Tibial nerve (tissue), 4 donors: ENCODE results near the gene HOXB4. TPM values are rescaled to one million over a fixed set of nuclear protein-coding genes. Genes with fewer than 3 reads are reported as not detected.

Experiments used
- DNase-seq, 2 donors: peaks; one replicate each; pipeline ENCODE4 v3.0.0-alpha.2; 2019; ENCODE audit warnings: low spot score in 2 of 2
- H3K27ac ChIP-seq, 4 donors: fragments of 200-600 bp; sonication (generic) in 3 of 4; one replicate each; pipeline ENCODE4 v1.5.1; 2017 to 2019; ENCODE audit warnings: mild to moderate bottlenecking in 1 of 4
- H3K27me3 ChIP-seq, 2 donors: fragments of 200-600 bp; sonication (generic) in 1 of 2; one replicate each; pipeline versions ENCODE4 v1.5.1 to v1.6.0; 2017 to 2019
- H3K36me3 ChIP-seq, 3 donors: fragments of 200-600 bp; sonication (generic); one replicate each; pipeline ENCODE4 v1.5.1; 2018 to 2019
- H3K4me1 ChIP-seq, 4 donors: fragments of 200-600 bp; sonication (generic) in 3 of 4; one replicate each; pipeline ENCODE4 v1.5.1; 2017 to 2019
- H3K4me3 ChIP-seq, 4 donors: fragments of 200-600 bp; sonication (generic) in 3 of 4; one replicate each; pipeline ENCODE4 v1.5.1; 2017 to 2019; ENCODE audit warnings: mild to moderate bottlenecking in 1 of 4, moderate library complexity in 1 of 4
- H3K9me3 ChIP-seq, 4 donors: fragments of 200-600 bp; sonication (generic) in 3 of 4; one replicate each; pipeline ENCODE4 v1.5.1; 2017 to 2019
- EP300 ChIP-seq, 2 donors: sonication (generic); formaldehyde crosslinking; IDR thresholded peaks; one replicate each; pipeline ENCODE4 v1.6.1; 2017; ENCODE audit warnings: antibody characterized with exemption in 2 of 2, mild to moderate bottlenecking in 1 of 2
- POLR2A ChIP-seq, 2 donors: fragments of 450-650 bp; IDR thresholded peaks; one replicate each; pipeline ENCODE4 v1.6.1; 2017; ENCODE audit warnings: antibody characterized with exemption in 2 of 2, mild to moderate bottlenecking in 2 of 2, moderate library complexity in 2 of 2
- WGBS, 2 donors: methylation state at CpG; one replicate each; pipeline ENCODE4 v1.1.5; 2018; 5-methylcytosine and 5-hydroxymethylcytosine counted together
- total RNA-seq, 4 donors: library from RNA; depleted of rRNA; stranded (reverse); fragments of >200 nt; gene quantifications; one replicate each; pipeline ENCODE4 v1.1.0, GENCODE V29; 2016
- TF ChIP-seq, protein P1 (sequence below), 5 experiments: fragments of 200-600 bp in 3 of 5; fragments of 450-650 bp in 2 of 5; sonication (generic) in 3 of 5; IDR thresholded peaks; one replicate each; pipeline ENCODE4 v1.5.1; 2016 to 2019; ENCODE audit warnings: antibody characterized with exemption in 5 of 5, mild to moderate bottlenecking in 3 of 5, moderate library complexity in 2 of 5

Gene HOXB4
- total RNA-seq, 4 donors from 2014 or later: 1.2 to 3.5 (median 2.0) TPM

DNA sequence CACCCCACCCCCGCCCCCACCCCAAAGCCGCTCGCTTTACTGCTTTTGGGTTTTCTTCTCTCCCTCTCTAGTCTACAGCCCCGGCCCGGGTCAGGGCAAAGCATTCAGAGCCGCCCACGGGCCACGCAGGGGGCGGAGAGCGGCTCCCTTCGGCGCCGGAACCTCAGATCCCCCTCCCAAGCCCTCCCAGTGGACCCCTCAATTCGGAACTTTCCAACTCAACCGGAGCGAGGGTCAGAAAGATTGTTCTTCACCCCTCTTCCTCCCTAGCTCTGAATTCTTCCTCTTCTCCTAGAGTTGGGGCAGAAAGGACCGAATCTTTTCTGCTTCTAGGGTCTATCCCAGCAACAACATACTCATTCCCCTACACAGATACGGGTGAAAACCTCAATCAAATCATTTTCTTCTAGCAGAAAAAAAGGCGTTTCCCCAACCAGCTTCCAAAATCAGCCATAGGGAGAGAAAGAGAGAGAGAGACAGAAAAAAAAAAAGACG is 34.2 kb downstream of the HOXB4 start:
- no peaks in the 10 kb centered on the region for H3K9me3 ChIP-seq

DNA sequence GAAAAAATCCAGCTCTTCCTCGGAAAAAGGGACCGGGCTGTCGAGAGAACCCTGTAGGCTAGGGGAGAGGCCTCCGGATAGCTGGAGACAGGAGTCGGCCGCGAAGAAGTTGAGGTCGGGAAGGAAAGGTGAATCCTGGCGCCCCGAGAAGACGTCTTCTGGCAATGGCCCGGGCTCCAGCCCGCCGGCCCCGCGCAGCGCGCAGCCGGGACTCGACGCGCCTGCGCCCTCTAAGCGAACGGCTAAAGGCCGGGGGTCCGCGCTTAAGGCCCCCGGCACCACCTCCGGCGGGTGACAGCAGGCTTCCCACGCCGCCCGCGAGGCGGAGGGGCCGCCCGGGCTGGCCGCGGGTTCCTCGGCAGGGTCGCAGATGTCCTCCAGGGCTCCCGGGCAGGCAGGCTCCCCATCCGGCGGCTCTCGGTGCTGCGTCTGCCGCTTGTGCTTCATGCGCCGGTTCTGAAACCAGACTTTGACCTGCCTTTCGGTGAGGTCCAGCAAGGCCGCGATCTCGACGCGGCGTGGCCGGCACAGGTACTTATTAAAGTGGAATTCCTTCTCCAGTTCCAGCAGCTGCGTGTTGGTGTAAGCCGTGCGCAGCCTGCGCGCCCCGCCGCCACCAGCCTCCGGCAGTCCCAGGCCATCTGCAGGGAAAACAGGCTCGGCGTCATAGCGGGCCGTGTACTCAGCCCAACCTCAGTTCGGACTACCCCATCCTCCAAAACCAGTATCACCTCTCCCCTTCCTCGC is 34.9 kb downstream of the HOXB4 start:
- WGBS, 2 donors: 0 to 1% methylated on average over 48 to 72 of the region's 72 CpGs
- Histone ChIP-seq H3K4me1 (peaks cover 0 to 32% (median 2%) of the 10 kb centered on the region in 4 donors), H3K4me3 (peak overlapping the region; percentile 51 to 66 (median 59)), H3K27me3 (peaks cover 0 to 57% of the 10 kb centered on the region in 2 donors), H3K27ac (peak overlapping the region; percentile 89 to 96 (median 92)), H3K36me3 (no peaks in the 10 kb centered on the region), H3K9me3 (no peaks in the 10 kb centered on the region)
- TF ChIP-seq EP300 (IDR thresholded peaks at IDR 0.05) (peak in 1 of 2 donors; percentile 19), POLR2A (IDR thresholded peaks at IDR 0.05) (peak in 1 of 2 donors; percentile 19)
- TF ChIP-seq, protein P1, sequence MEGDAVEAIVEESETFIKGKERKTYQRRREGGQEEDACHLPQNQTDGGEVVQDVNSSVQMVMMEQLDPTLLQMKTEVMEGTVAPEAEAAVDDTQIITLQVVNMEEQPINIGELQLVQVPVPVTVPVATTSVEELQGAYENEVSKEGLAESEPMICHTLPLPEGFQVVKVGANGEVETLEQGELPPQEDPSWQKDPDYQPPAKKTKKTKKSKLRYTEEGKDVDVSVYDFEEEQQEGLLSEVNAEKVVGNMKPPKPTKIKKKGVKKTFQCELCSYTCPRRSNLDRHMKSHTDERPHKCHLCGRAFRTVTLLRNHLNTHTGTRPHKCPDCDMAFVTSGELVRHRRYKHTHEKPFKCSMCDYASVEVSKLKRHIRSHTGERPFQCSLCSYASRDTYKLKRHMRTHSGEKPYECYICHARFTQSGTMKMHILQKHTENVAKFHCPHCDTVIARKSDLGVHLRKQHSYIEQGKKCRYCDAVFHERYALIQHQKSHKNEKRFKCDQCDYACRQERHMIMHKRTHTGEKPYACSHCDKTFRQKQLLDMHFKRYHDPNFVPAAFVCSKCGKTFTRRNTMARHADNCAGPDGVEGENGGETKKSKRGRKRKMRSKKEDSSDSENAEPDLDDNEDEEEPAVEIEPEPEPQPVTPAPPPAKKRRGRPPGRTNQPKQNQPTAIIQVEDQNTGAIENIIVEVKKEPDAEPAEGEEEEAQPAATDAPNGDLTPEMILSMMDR (IDR thresholded peaks at IDR 0.05): peak in 4 of 5 experiments; percentile 11 to 48 (median 28)
- DNase-seq: peak in 1 of 2 donors; percentile 30

More for the DNA sequence above, 34.2 kb downstream of the HOXB4 start:
- 2 to 3% methylated on average over 17 to 20 of the region's 20 CpGs for WGBS, 2 donors
- no peaks in the 10 kb centered on the region for H3K36me3 ChIP-seq
- no peak for DNase-seq
- H3K4me1 ChIP-seq: peaks cover 0 to 32% (median 2%) of the 10 kb centered on the region in 4 donors
- peak overlapping the region; percentile 89 to 96 (median 92) for H3K27ac ChIP-seq
- no peak for TF ChIP-seq POLR2A (IDR thresholded peaks at IDR 0.05)
- TF ChIP-seq EP300 (IDR thresholded peaks at IDR 0.05): no peak
- peak overlapping the region; percentile 51 to 66 (median 59) for H3K4me3 ChIP-seq
- peaks cover 0 to 61% of the 10 kb centered on the region in 2 donors for H3K27me3 ChIP-seq

DNA sequence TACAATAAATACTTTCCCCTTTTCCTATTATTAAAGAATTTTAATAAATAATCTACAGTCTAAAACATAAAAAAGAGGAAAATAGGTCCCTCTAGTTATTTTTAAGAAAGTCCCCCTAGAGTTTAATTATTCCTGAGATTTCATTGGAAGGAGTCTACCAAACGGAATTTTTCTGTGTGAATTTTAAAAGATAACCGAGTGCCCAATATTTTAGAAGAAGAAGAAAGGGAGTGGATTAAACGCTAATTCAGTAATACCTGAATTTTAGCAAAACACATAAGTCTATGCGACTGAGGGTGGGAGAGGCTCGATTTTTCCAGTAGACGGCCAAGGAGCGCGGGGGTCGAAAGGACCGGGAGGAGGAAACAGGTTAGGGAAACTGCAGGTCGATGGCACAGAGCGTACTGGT is 35.4 kb downstream of the HOXB4 start:
- peak overlapping the region; percentile 51 to 66 (median 59) for H3K4me3 ChIP-seq
- no peaks in the 10 kb centered on the region for H3K36me3 ChIP-seq
- 3 to 4% methylated on average over 12 of the region's 12 CpGs for WGBS, 2 donors
- no peak for DNase-seq
- TF ChIP-seq EP300 (IDR thresholded peaks at IDR 0.05) (no peak), POLR2A (IDR thresholded peaks at IDR 0.05) (no peak)
- TF ChIP-seq, protein P1 (IDR thresholded peaks at IDR 0.05): no peak
- H3K27ac ChIP-seq: peak overlapping the region; percentile 89 to 96 (median 92)
- H3K27me3 ChIP-seq: peaks cover 0 to 55% of the 10 kb centered on the region in 2 donors
- no peaks in the 10 kb centered on the region for H3K9me3 ChIP-seq
- H3K4me1 ChIP-seq: peaks cover 0 to 32% (median 2%) of the 10 kb centered on the region in 4 donors

DNA sequence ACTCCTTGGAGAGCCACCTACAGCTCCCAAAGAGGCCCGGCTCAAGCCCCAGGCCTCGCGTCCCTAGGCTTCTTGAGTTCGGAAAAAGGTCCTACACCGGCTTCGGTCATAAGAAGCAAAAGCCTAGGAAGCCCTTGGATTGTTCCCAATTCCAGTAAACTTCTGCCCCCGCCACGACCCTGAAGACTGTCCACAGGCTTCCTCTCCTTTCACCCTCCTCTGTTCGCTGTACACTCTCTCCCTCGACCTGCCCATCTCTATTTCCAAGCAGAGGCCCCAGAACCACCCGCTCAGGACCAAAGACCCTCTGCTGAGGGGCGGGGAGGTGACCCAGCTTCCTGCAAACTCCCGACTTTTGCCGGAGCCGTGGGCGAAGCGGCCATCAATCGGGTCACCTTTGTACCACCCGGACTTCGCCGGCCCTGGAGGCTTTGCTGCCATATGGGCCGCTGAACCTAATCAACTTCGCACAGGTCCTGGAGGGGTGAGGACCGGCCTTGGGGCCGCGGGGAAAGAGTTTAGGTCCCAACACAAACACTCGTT is 36.0 kb downstream of the HOXB4 start:
- H3K9me3 ChIP-seq: no peaks in the 10 kb centered on the region
- H3K36me3 ChIP-seq: no peaks in the 10 kb centered on the region
- H3K4me1 ChIP-seq: peaks cover 0 to 32% (median 2%) of the 10 kb centered on the region in 4 donors
- 7 to 14% methylated on average over 27 of the region's 27 CpGs for WGBS, 2 donors
- H3K27ac ChIP-seq: peak overlapping the region; percentile 89 to 96 (median 92)
- no peak for DNase-seq
- H3K4me3 ChIP-seq: peak overlapping the region; percentile 51 to 66 (median 59)
- TF ChIP-seq POLR2A (IDR thresholded peaks at IDR 0.05) (no peak), EP300 (IDR thresholded peaks at IDR 0.05) (no peak)
- TF ChIP-seq, protein P1 (IDR thresholded peaks at IDR 0.05): no peak
- H3K27me3 ChIP-seq: peaks cover 0 to 55% of the 10 kb centered on the region in 2 donors

DNA sequence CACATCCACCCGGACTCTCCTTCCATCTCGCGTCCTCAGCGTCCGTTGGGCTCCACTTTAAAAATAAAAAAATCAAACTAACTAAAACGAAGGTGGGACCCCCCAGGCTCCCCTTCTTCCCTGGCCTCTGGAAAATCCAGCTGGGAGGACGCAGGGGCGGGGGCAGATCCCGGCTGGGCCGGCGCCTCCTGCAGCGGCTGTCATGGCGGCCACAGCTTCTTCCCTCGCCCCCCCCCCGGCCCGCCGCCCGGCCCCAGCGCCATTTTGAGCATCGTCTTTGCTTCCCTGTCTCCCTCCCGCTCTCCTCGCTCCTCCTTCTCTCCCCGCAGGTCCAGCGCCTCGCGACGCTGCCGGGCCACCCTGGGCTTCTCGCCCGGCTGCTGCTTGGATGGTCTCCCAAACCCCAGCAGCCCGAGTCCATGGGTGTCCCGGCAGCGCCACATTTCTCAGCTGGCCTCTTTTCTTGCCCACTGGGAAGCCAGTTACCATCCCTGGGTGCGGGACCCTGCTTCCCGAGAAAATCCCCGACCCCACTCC is 36.5 kb downstream of the HOXB4 start:
- TF ChIP-seq EP300 (IDR thresholded peaks at IDR 0.05): peak in 1 of 2 donors; percentile 39
- TF ChIP-seq, protein P1 (IDR thresholded peaks at IDR 0.05): no peak
- WGBS, 2 donors: 3 to 5% methylated on average over 29 to 36 of the region's 36 CpGs
- peak in 1 of 2 donors; percentile 20 for DNase-seq
- Histone ChIP-seq H3K4me3 (peak overlapping the region; percentile 51 to 66 (median 59)), H3K27me3 (peaks cover 0 to 50% of the 10 kb centered on the region in 2 donors), H3K9me3 (no peaks in the 10 kb centered on the region), H3K4me1 (peaks cover 0 to 29% (median 2%) of the 10 kb centered on the region in 4 donors), H3K36me3 (no peaks in the 10 kb centered on the region), H3K27ac (peak overlapping the region; percentile 89 to 96 (median 92))
